OCI-M1 (cell line): ENCODE measurements around the gene ACAA1.
A peak's percentile ranks its signal among the peaks of the same experiment; 100 is the strongest.
"Not testable (repeated sequence)": the region's sequence is repeated elsewhere in the genome, so short reads cannot be mapped to it uniquely, and the experiment has no call there.

ENCODE experiments used
- DNase-seq: peaks from one replicate; lab custom pipeline; 2025; lab: John Stamatoyannopoulos, UW

ACAA1 gene

GRCh38 chr3:38136777-38137614 is at the start of gene ACAA1:
Gene ACAA1, minus strand, starts transcription at chr3:38137127. Its CDS starts 92 bp downstream, at chr3:38137035.
- DNase-seq = peak; percentile 99

- DNase-seq = no peak
Observed at GRCh38 chr3:38177181-38177580, 40.3 kb upstream of the ACAA1 start.

GRCh38 chr3:38173834-38174418 is 37.0 kb upstream of the ACAA1 start:
- DNase-seq = no peak

- DNase-seq = no peak
Observed at GRCh38 chr3:38171622-38172021, 34.7 kb upstream of the ACAA1 start.

- DNase-seq = no peak
Observed at GRCh38 chr3:38170722-38171121, 33.8 kb upstream of the ACAA1 start.

- DNase-seq = no peak
Observed at GRCh38 chr3:38169027-38169317, 32.0 kb upstream of the ACAA1 start.

- DNase-seq = no peak
Observed at GRCh38 chr3:38168151-38169026, 31.5 kb upstream of the ACAA1 start.

GRCh38 chr3:38167591-38167990 is 30.7 kb upstream of the ACAA1 start:
- DNase-seq = no peak

GRCh38 chr3:38165722-38166387 is 28.9 kb upstream of the ACAA1 start:
- DNase-seq = peak; percentile 45

GRCh38 chr3:38164952-38165721 is 28.2 kb upstream of the ACAA1 start, which contains the start of gene OXSR1:
Gene OXSR1, plus strand, starts transcription at chr3:38165537. Its CDS starts 340 bp downstream, at chr3:38165877.
- DNase-seq = peak; percentile 99

- no peak for DNase-seq
Observed at GRCh38 chr3:38164643-38164951, 27.7 kb upstream of the ACAA1 start.

- DNase-seq = no peak
Observed at GRCh38 chr3:38163841-38164642, 27.1 kb upstream of the ACAA1 start.

- DNase-seq = peak; percentile 53
Observed at GRCh38 chr3:38163117-38163840, 26.4 kb upstream of the ACAA1 start.

GRCh38 chr3:38160704-38161103 is 23.8 kb upstream of the ACAA1 start:
- not testable (repeated sequence) for DNase-seq

- no peak for DNase-seq
Observed at GRCh38 chr3:38158472-38158871, 21.5 kb upstream of the ACAA1 start.

- DNase-seq = no peak
Observed at GRCh38 chr3:38157595-38157994, 20.7 kb upstream of the ACAA1 start.

- DNase-seq = peak; percentile 11
Observed at GRCh38 chr3:38157117-38157516, 20.2 kb upstream of the ACAA1 start.

- no peak for DNase-seq
Observed at GRCh38 chr3:38155825-38156224, 18.9 kb upstream of the ACAA1 start.

- no peak for DNase-seq
Observed at GRCh38 chr3:38154625-38155255, 17.8 kb upstream of the ACAA1 start.
